Neuronal stem cell (in vitro differentiated cells): ENCODE measurements around the gene DLGAP4.

Source experiments
- DNase-seq: peaks from one replicate; pipeline ENCODE4 v3.0.0-alpha.2; 2013; ENCODE audit warnings: low spot score
- H2AFZ ChIP-seq: one replicate; pipeline ENCODE4 v1.6.1; 2013; ENCODE audit warnings: mild to moderate bottlenecking, low read length, inconsistent platforms
- H2AK5ac ChIP-seq: 2 replicates; pipeline ENCODE4 v1.6.1; 2013; ENCODE audit warnings: low read depth, mild to moderate bottlenecking, inconsistent platforms, low read length, moderate library complexity, mixed read lengths
- H2BK120ac ChIP-seq: 2 replicates; pipeline ENCODE4 v1.6.1; 2013; ENCODE audit warnings: low read depth, mild to moderate bottlenecking, inconsistent platforms, low read length, moderate library complexity, mixed read lengths
- H2BK12ac ChIP-seq: one replicate; pipeline ENCODE4 v1.6.1; 2013; ENCODE audit warnings: low read length, inconsistent platforms
- H2BK15ac ChIP-seq: 2 replicates; pipeline ENCODE4 v1.6.1; 2013; ENCODE audit warnings: mild to moderate bottlenecking, low read length, inconsistent platforms, mixed read lengths
- H2BK5ac ChIP-seq: one replicate; pipeline ENCODE4 v1.6.1; 2013; ENCODE audit warnings: inconsistent platforms, mild to moderate bottlenecking, low read length, moderate library complexity
- H3K14ac ChIP-seq: one replicate; pipeline ENCODE4 v1.6.1; 2013; ENCODE audit warnings: low read length, inconsistent platforms
- H3K18ac ChIP-seq: 2 replicates; pipeline ENCODE4 v1.6.1; 2013; ENCODE audit warnings: low read length, inconsistent platforms
- H3K23ac ChIP-seq: 2 replicates; pipeline ENCODE4 v1.6.1; 2013; ENCODE audit warnings: low read depth, mild to moderate bottlenecking, mixed read lengths, low read length, inconsistent platforms; ENCODE audit not compliant: poor library complexity
- H3K27ac ChIP-seq: replicated peaks from 3 replicates; pipeline ENCODE4 v1.5.1; 2013; ENCODE audit warnings: low read length, inconsistent platforms
- H3K27me3 ChIP-seq, 3 experiments: 2 replicates each; pipeline ENCODE4 v1.6.1; 2013; ENCODE audit warnings: low read length in 3 of 3, mild to moderate bottlenecking in 2 of 3, inconsistent platforms in 1 of 3, low read depth in 1 of 3, mixed read lengths in 1 of 3, moderate library complexity in 1 of 3; ENCODE audit not compliant: control insufficient read depth in 3 of 3, insufficient read depth in 3 of 3
- H3K36me3 ChIP-seq, 2 donors: replicated peaks in 1 of 2; 2 replicates each; pipeline ENCODE4 v1.6.1; 2013; ENCODE audit warnings: low read length in 2 of 2; ENCODE audit not compliant: control insufficient read depth in 2 of 2, insufficient read depth in 2 of 2
- H3K4ac ChIP-seq: 2 replicates; pipeline ENCODE4 v1.6.1; 2013; ENCODE audit warnings: inconsistent platforms, mild to moderate bottlenecking, low read length, moderate library complexity
- H3K4me1 ChIP-seq, 2 donors: 1 replicate in 1 of 2; 2 replicates in 1 of 2; pipeline ENCODE4 v1.6.1; 2013; ENCODE audit warnings: low read length in 2 of 2, low read depth in 1 of 2; ENCODE audit not compliant: control insufficient read depth in 2 of 2, insufficient read depth in 1 of 2
- H3K4me2 ChIP-seq: one replicate; pipeline ENCODE4 v1.6.1; 2013; ENCODE audit warnings: mild to moderate bottlenecking, low read length, inconsistent platforms; ENCODE audit not compliant: insufficient read depth, poor library complexity, severe bottlenecking
- H3K4me3 ChIP-seq, 2 donors: 2 replicates each; pipeline ENCODE4 v1.5.1; 2013; ENCODE audit warnings: low read length in 2 of 2, mild to moderate bottlenecking in 2 of 2, inconsistent platforms in 1 of 2, moderate library complexity in 1 of 2
- H3K79me1 ChIP-seq: one replicate; pipeline ENCODE4 v1.6.1; 2013; ENCODE audit warnings: low read depth, mild to moderate bottlenecking, inconsistent platforms, low read length, moderate library complexity
- H3K9ac ChIP-seq: one replicate; pipeline ENCODE4 v1.6.1; 2013; ENCODE audit warnings: mild to moderate bottlenecking, low read depth, low read length, inconsistent platforms; ENCODE audit not compliant: poor library complexity
- H3K9me3 ChIP-seq, 2 donors: replicated peaks in 1 of 2; 2 replicates each; pipeline versions ENCODE3 to v1.6.1; 2013; ENCODE audit warnings: low read length in 2 of 2, mild to moderate bottlenecking in 2 of 2, inconsistent platforms in 1 of 2, low read depth in 1 of 2, mixed read lengths in 1 of 2, moderate library complexity in 1 of 2; ENCODE audit not compliant: control insufficient read depth in 2 of 2, insufficient read depth in 1 of 2
- H4K8ac ChIP-seq: one replicate; pipeline ENCODE4 v1.6.1; 2013; ENCODE audit warnings: low read depth, mild to moderate bottlenecking, inconsistent platforms, low read length, moderate library complexity
- H4K91ac ChIP-seq: one replicate; pipeline ENCODE4 v1.6.1; 2013; ENCODE audit warnings: low read length, low read depth, mild to moderate bottlenecking, inconsistent platforms; ENCODE audit not compliant: poor library complexity
- WGBS, 2 donors: extraction: QIAGEN DNeasy Blood & Tissue Kit; methylation state at CpG; one replicate each; pipeline ENCODE4 v1.1.7; 2013; ENCODE audit warnings: missing lambda C conversion rate in 2 of 2, mixed read lengths in 1 of 2; ENCODE audit not compliant: insufficient read length in 2 of 2, insufficient replicate concordance in 1 of 2; ENCODE audit errors: extremely low coverage in 2 of 2; 5-methylcytosine and 5-hydroxymethylcytosine counted together

Gene DLGAP4

DNA sequence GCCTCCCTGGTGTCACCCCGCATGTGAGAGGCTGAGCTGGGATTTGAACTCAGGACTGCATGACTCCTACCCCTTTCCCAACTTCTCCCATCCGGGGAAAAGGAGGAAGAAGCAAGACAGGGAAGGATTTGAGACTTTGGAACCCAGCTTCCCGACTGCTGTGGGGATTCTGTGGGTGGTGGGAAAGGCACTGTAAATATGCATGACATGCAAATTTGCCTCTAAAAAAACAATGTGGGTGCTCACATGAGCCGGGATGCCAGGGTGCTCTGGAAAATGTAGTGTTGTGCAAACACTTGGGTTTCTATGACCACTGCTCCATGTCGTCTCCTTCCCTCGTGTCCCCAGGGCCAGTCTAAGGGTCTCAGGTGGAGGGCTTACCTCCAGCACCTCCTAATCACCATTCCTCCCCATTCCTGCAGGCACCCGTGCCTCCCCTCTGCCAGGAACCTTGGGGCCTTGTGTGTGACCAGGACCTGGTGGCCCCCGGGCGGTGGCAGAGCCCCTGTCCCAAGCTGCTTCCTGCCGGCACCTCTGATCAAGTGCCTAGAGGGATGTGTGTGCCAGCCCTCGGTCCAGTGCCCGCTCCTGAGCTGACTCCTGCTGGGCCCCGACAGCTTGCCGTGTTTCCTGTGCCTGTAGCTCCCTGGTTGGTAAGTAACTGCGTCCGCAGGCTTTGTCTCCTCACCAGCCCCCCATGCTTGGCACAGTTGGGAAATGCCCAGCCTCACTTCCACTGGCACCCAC, 60.7 kb downstream of the DLGAP4 start:
- H3K4me1 ChIP-seq = peaks cover 0 to 4% of the 10 kb centered on the region in 2 donors
- H2AFZ ChIP-seq = no peak overlapping the region
- peak overlapping the region; percentile 18 for H2BK15ac ChIP-seq
- no peak overlapping the region for H2BK5ac ChIP-seq
- H3K4me2 ChIP-seq = no peak overlapping the region
- H3K79me1 ChIP-seq = no peaks in the 10 kb centered on the region
- no peak overlapping the region for H3K14ac ChIP-seq
- no peak overlapping the region for H3K4ac ChIP-seq
- peaks cover 0 to 45% (median 0%) of the 10 kb centered on the region in 3 experiments for H3K27me3 ChIP-seq
- H3K9me3 ChIP-seq = no peaks in the 10 kb centered on the region
- H3K23ac ChIP-seq = peak overlapping the region; percentile 2
- no peak for DNase-seq
- H3K36me3 ChIP-seq = no peaks in the 10 kb centered on the region
- H3K4me3 ChIP-seq = no peak overlapping the region
- H4K8ac ChIP-seq = no peak overlapping the region
- no peak overlapping the region for H3K18ac ChIP-seq
- H4K91ac ChIP-seq = peak overlapping the region; percentile 39
- H3K9ac ChIP-seq = no peak overlapping the region
- no CpG with 5 or more reads among the region's 16 CpGs for WGBS, 2 donors
- peak overlapping the region; percentile 51 for H2BK120ac ChIP-seq
- no peak overlapping the region for H2AK5ac ChIP-seq
- H2BK12ac ChIP-seq = no peak overlapping the region
- H3K27ac ChIP-seq = no peak overlapping the region

DNA sequence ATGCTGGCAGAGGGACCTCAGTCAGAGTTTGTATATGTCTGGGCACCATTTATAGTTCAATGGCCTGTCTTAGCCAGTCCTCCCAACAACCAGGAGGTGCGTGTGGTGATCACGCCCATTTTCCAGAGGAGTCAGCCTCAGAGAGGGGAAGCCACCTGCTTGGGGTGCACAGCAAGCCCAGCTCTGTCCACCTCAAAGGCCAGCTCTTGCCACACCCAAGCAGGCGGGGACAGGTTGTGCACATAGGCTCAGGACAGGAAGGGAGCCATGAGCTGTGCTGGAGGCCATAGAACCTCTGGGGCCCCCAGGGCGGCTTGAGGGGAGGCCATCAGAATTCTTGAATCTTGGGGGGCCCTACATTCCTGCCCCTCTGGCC, 61.2 kb downstream of the DLGAP4 start:
- Histone ChIP-seq H2BK120ac (no peak overlapping the region), H4K8ac (no peak overlapping the region), H3K4me3 (no peak overlapping the region), H3K9me3 (no peaks in the 10 kb centered on the region), H3K18ac (no peak overlapping the region), H3K23ac (no peak overlapping the region), H3K14ac (no peak overlapping the region), H3K27me3 (peaks cover 0 to 43% (median 0%) of the 10 kb centered on the region in 3 experiments), H4K91ac (no peak overlapping the region), H3K27ac (no peak overlapping the region), H3K9ac (no peak overlapping the region), H2AK5ac (no peak overlapping the region), H2BK12ac (no peak overlapping the region), H2AFZ (no peak overlapping the region), H3K4me2 (no peak overlapping the region), H3K4ac (no peak overlapping the region), H2BK5ac (no peak overlapping the region), H3K4me1 (peaks cover 0 to 2% of the 10 kb centered on the region in 2 donors), H2BK15ac (peak overlapping the region; percentile 18), H3K36me3 (no peaks in the 10 kb centered on the region), H3K79me1 (no peaks in the 10 kb centered on the region)
- DNase-seq = no peak
- WGBS, 2 donors = no CpG with 5 or more reads among the region's 4 CpGs

DNA sequence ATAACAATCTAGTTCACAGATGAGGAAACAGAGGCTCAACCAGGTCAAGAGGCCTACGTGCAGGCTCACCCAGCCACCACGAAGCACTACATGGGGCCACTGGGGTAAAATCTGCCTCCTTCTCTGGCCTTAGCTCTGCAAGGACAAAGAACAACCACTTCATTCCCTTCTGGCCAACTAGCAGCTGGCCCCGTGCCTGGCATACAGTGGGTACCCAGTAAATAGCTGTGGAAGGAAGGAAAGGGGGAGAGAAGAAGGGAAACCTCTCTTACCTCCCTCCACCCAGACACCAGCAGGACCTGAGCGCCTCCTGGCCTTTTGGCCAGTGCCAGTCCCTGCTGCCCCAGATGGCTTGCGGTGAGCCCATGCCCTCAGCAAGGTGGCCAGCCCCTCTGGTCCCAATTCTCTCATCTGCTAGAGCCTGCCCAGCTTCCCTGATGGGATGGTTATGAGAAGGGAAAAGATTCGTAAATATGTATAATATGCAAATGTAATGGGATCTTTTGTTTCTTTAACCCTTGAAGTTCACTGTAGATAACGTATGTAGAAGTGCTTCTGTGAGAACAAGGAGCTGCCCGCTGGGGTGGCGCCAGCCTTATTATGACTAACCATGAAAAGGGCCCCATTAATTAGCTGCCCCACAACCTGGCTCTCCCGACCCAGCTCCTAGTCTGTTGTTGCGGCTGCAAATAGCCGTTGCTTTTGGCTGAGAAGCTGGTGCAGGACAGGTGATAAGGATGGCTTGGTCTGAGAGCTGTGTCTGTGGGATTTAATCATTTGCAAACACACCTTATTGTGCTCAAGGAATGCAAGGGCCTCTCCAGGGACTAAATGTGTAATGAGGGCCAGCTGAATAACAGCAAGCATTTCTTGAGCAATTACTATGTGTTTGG, 62.0 kb downstream of the DLGAP4 start:
- WGBS, 2 donors = no CpG with 5 or more reads among the region's 12 CpGs
- Histone ChIP-seq H2BK5ac (no peak overlapping the region), H3K4me2 (no peak overlapping the region), H3K23ac (no peak overlapping the region), H3K18ac (no peak overlapping the region), H2BK12ac (no peak overlapping the region), H3K9ac (no peak overlapping the region), H2AK5ac (no peak overlapping the region), H3K4me1 (peaks cover 0 to 2% of the 10 kb centered on the region in 2 donors), H3K27ac (no peak overlapping the region), H3K4ac (no peak overlapping the region), H3K4me3 (peak overlapping the region in 1 of 2 donors; percentile 60), H3K9me3 (no peaks in the 10 kb centered on the region), H2BK15ac (no peak overlapping the region), H3K14ac (no peak overlapping the region), H4K91ac (no peak overlapping the region), H3K79me1 (no peaks in the 10 kb centered on the region), H3K36me3 (no peaks in the 10 kb centered on the region), H3K27me3 (peaks cover 0 to 35% (median 0%) of the 10 kb centered on the region in 3 experiments), H4K8ac (no peak overlapping the region), H2AFZ (no peak overlapping the region), H2BK120ac (no peak overlapping the region)
- no peak for DNase-seq

DNA sequence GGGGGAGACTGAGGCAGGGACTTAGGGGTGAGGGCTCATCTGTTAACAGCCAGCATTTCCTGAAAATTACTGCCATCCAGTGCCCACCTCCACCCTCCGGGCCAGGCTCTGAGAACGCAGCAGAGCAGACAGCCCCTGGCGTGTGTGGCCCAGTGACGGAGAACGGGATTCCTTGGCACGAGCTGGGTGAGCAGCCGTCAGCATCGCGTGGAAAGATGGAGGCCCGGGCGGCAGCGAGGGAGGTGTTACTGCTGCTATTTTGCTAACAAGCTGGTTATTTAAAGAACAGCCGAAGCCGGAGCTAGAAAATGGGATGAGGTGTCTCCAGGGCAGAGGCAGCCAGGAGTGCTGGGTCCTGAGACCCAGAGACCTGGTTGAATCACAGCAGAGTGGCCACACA, 62.7 kb downstream of the DLGAP4 start:
- H2BK12ac ChIP-seq = no peak overlapping the region
- no peaks in the 10 kb centered on the region for H3K9me3 ChIP-seq
- H2AK5ac ChIP-seq = no peak overlapping the region
- no CpG with 5 or more reads among the region's 14 CpGs for WGBS, 2 donors
- H3K4me3 ChIP-seq = no peak overlapping the region
- H3K23ac ChIP-seq = peak overlapping the region; percentile 60
- no peak overlapping the region for H3K4ac ChIP-seq
- no peak overlapping the region for H2BK15ac ChIP-seq
- H4K91ac ChIP-seq = no peak overlapping the region
- peak overlapping the region; percentile 68 for H3K9ac ChIP-seq
- no peak overlapping the region for H2AFZ ChIP-seq
- H4K8ac ChIP-seq = no peak overlapping the region
- DNase-seq = no peak
- no peak overlapping the region for H3K27ac ChIP-seq
- H3K18ac ChIP-seq = peak overlapping the region; percentile 69
- no peaks in the 10 kb centered on the region for H3K79me1 ChIP-seq
- H2BK5ac ChIP-seq = no peak overlapping the region
- H3K4me2 ChIP-seq = no peak overlapping the region
- H3K14ac ChIP-seq = no peak overlapping the region
- H2BK120ac ChIP-seq = no peak overlapping the region
- H3K4me1 ChIP-seq = peaks cover 0 to 2% of the 10 kb centered on the region in 2 donors
- H3K27me3 ChIP-seq = peaks cover 0 to 31% (median 0%) of the 10 kb centered on the region in 3 experiments
- no peaks in the 10 kb centered on the region for H3K36me3 ChIP-seq
